BE2C (cell line): ENCODE data around the gene CXCL1.

Experiments
- DNase-seq: peaks from one replicate; pipeline ENCODE4 v3.0.0-alpha.2; 2020
- H3K27me3 ChIP-seq: fragments of 250-450 bp; sonication (Bioruptor Pico); 2 replicates; pipeline ENCODE4 v1.5.1; 2020; ENCODE audit warnings: mild to moderate bottlenecking
- H3K36me3 ChIP-seq: fragments of 250-450 bp; sonication (Bioruptor Pico); 2 replicates; pipeline ENCODE4 v1.5.1; 2020; ENCODE audit warnings: mild to moderate bottlenecking
- H3K4me1 ChIP-seq: fragments of 250-450 bp; sonication (Bioruptor Pico); 2 replicates; pipeline ENCODE4 v1.5.1; 2020
- H3K4me3 ChIP-seq: 2 replicates; pipeline ENCODE4 v1.5.1; 2011; ENCODE audit warnings: low read depth, low read length
- H3K9me3 ChIP-seq: fragments of 250-450 bp; sonication (Bioruptor Pico); 2 replicates; pipeline ENCODE4 v1.5.1; 2020
- CTCF ChIP-seq: IDR thresholded peaks from 2 replicates; pipeline ENCODE4 v1.5.1; 2012; ENCODE audit warnings: mild to moderate bottlenecking, low read depth, low read length

CXCL1 gene

GRCh38 chr4:73828956-73829355, 40.2 kb upstream of the CXCL1 start:
- Histone ChIP-seq H3K36me3 (no peaks in the 10 kb centered on the region), H3K27me3 (no peaks in the 10 kb centered on the region), H3K4me1 (no peaks in the 10 kb centered on the region), H3K9me3 (no peaks in the 10 kb centered on the region; the same call in 1 of the 2 replicates), H3K4me3 (no peak overlapping the region)
- DNase-seq = no peak
- no peak for TF ChIP-seq CTCF

GRCh38 chr4:73831569-73831968, 37.6 kb upstream of the CXCL1 start:
- H3K27me3 ChIP-seq = no peaks in the 10 kb centered on the region
- no peaks in the 10 kb centered on the region; the same call in 1 of the 2 replicates for H3K9me3 ChIP-seq
- no peaks in the 10 kb centered on the region for H3K4me1 ChIP-seq
- no peak for TF ChIP-seq CTCF
- no peak for DNase-seq
- no peaks in the 10 kb centered on the region for H3K36me3 ChIP-seq
- no peak overlapping the region for H3K4me3 ChIP-seq

- Histone ChIP-seq H3K27me3 (no peaks in the 10 kb centered on the region), H3K36me3 (no peaks in the 10 kb centered on the region), H3K4me3 (no peak overlapping the region), H3K4me1 (no peaks in the 10 kb centered on the region), H3K9me3 (no peaks in the 10 kb centered on the region; the same call in 1 of the 2 replicates)
- no peak for TF ChIP-seq CTCF
- DNase-seq = no peak
These were observed 36.4 kb upstream of the CXCL1 start for GRCh38 chr4:73832651-73833237.

GRCh38 chr4:73836373-73837279, 32.6 kb upstream of the CXCL1 start, which contains the start of gene CXCL6:
CXCL6 (plus strand) TSS chr4:73836678; CDS start chr4:73836751, 73 bp downstream.
- DNase-seq = peak; percentile 7
- H3K4me3 ChIP-seq = no peak within 1 kb of the TSS

GRCh38 chr4:73839071-73839470, 30.1 kb upstream of the CXCL1 start:
- H3K27me3 ChIP-seq = no peaks in the 10 kb centered on the region
- no peak for TF ChIP-seq CTCF

More at GRCh38 chr4:73836373-73837279, 32.6 kb upstream of the CXCL1 start, which contains the start of gene CXCL6:
- no peak for TF ChIP-seq CTCF
- H3K4me1 ChIP-seq = no peaks in the 10 kb centered on the region
- no peaks in the 10 kb centered on the region for H3K27me3 ChIP-seq
- H3K36me3 ChIP-seq = no peaks in the 10 kb centered on the region
- H3K9me3 ChIP-seq = no peaks in the 10 kb centered on the region; the same call in 1 of the 2 replicates

More at GRCh38 chr4:73839071-73839470, 30.1 kb upstream of the CXCL1 start:
- Histone ChIP-seq H3K9me3 (no peaks in the 10 kb centered on the region), H3K36me3 (no peaks in the 10 kb centered on the region), H3K4me1 (no peaks in the 10 kb centered on the region), H3K4me3 (no peak overlapping the region)
- DNase-seq = no peak
